HG02763 (cell line): Measurements from ENCODE around the gene DESI1.
"Not testable (repeated sequence)": the region's sequence is repeated elsewhere in the genome, so short reads cannot be mapped to it uniquely, and the experiment has no call there.

Source experiments
- ATAC-seq: cut with Tn5 transposase; IDR thresholded peaks from one replicate; pipeline ENCODE4 v1.9.1; 2021; ENCODE audit warnings: mild to moderate bottlenecking, moderate library complexity; ENCODE audit not compliant: unreplicated experiment

DESI1 gene

GRCh38 chr22:41636467-41636866 is 15.6 kb upstream of the DESI1 start:
- ATAC-seq, result no peak

- ATAC-seq, result not testable (repeated sequence)
Observed at GRCh38 chr22:41634610-41635009, 13.8 kb upstream of the DESI1 start.

GRCh38 chr22:41631615-41632014 is 10.8 kb upstream of the DESI1 start:
- not testable (repeated sequence) for ATAC-seq

GRCh38 chr22:41631115-41631514 is 10.3 kb upstream of the DESI1 start:
- ATAC-seq, result not testable (repeated sequence)

- no peak for ATAC-seq
Observed at GRCh38 chr22:41625577-41625976, 4.7 kb upstream of the DESI1 start.

GRCh38 chr22:41621911-41622179 is 1.0 kb upstream of the DESI1 start:
- no peak for ATAC-seq

GRCh38 chr22:41621099-41621910 is 462 bp upstream of the DESI1 start, which contains the start of gene XRCC6:
Gene XRCC6, plus strand, starts transcription at chr22:41621295. Its CDS starts 710 bp downstream, at chr22:41622005.
- ATAC-seq, result peak; percentile 82

GRCh38 chr22:41619979-41620588 is 759 bp downstream of the DESI1 start:
- ATAC-seq, result no peak

- no peak for ATAC-seq
Observed at GRCh38 chr22:41613456-41613855, 7.4 kb downstream of the DESI1 start.

GRCh38 chr22:41612603-41613306 is 8.1 kb downstream of the DESI1 start:
- no peak for ATAC-seq

GRCh38 chr22:41608386-41608785 is 12.5 kb downstream of the DESI1 start:
- no peak for ATAC-seq

GRCh38 chr22:41603873-41604332 is 16.9 kb downstream of the DESI1 start:
- peak; percentile 48 for ATAC-seq

GRCh38 chr22:41600976-41601375 is 19.9 kb downstream of the DESI1 start:
- no peak for ATAC-seq

GRCh38 chr22:41598891-41599635 is 21.8 kb downstream of the DESI1 start:
- no peak for ATAC-seq

GRCh38 chr22:41598081-41598480 is 22.8 kb downstream of the DESI1 start:
- ATAC-seq, result no peak

GRCh38 chr22:41597635-41597953 is 23.2 kb downstream of the DESI1 start:
- ATAC-seq, result no peak

GRCh38 chr22:41596776-41597634 is 23.8 kb downstream of the DESI1 start:
- no peak for ATAC-seq

- no peak for ATAC-seq
Observed at GRCh38 chr22:41595703-41596102, 25.1 kb downstream of the DESI1 start.

GRCh38 chr22:41593336-41593960 is 27.4 kb downstream of the DESI1 start:
- ATAC-seq, result not testable (repeated sequence)
